Measurements from ENCODE around the gene PDXP. TPM values are rescaled to one million over a fixed set of nuclear protein-coding genes. Genes with fewer than 3 reads are reported as not detected.

PDXP gene
- total RNA-seq, 1 donor = 5.8 TPM

DNA sequence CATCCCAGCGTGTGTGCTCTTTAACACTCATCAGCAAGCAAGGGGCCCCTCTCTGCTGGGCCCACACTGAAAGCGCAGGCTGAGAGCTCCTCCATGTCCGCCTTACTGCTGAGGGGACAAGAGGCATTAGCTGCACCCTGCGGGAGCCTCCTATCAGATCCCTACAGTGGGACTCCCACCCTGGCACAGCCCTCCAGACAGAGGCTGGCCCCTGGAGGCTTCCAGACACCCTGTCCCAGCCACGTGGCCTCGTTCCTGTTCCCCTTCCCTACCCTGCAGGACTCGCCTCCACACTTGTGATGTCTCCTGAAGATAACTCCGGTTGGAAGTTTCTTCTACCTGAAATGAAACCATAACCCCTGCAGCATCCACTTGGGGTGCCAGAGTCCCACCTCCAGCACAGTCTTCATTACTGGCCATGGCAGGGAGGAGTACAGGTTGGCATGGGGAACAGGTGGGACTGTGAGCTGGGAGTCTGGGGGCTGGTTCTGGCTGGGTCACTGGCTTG, 24.1 kb upstream of the PDXP start:
- Histone ChIP-seq H3K4me2 (ENCODE audit: insufficient read depth, low read length) (peak overlapping the region; percentile 61), H3K9me3 (ENCODE audit: low read depth, low read length) (no peaks in the 10 kb centered on the region), H3K79me2 (ENCODE audit: insufficient read depth, low read length) (no peaks in the 10 kb centered on the region), H4K20me1 (ENCODE audit: insufficient read depth, low read length) (no peaks in the 10 kb centered on the region), H3K36me3 (ENCODE audit: insufficient read depth, low read length) (peaks cover 10% of the 10 kb centered on the region), H3K27me3 (ENCODE audit: insufficient read depth, low read length) (no peaks in the 10 kb centered on the region), H3K27ac (ENCODE audit: low read depth, low read length) (peak overlapping the region; percentile 74), H3K4me3 (ENCODE audit: insufficient read depth, low read length) (peak overlapping the region; percentile 54), H3K4me1 (ENCODE audit: insufficient read depth, low read length) (peaks cover 24% of the 10 kb centered on the region), H2AFZ (ENCODE audit: low read length) (peak overlapping the region; percentile 72)
- DNase-seq (ENCODE audit: insufficient read length, low spot score, missing footprints) = peak; percentile 85
- peak; percentile 21 for TF ChIP-seq CTCF (IDR thresholded peaks at IDR 0.05; ENCODE audit: extremely low read depth, low read depth, low read length)

DNA sequence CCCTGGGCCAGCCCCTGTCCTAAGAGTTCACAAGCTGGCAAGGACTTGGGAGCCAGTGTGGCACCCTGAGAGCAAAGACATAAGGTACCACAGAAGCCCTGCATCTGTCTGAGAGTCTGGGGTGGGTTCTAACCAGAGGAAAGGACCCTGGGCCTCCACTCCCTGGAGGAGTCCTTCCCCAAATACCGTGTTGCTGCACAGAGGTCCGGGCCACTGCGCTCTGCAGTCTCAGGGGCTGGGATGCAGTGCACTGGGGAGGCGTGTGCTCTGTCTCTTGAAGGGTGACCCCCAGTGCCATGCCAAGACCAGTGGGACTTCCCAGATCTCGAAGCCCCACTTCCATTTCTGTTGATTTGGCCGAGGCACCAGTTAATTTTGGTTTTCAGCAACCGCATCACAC, 23.4 kb upstream of the PDXP start:
- no peak for TF ChIP-seq CTCF (IDR thresholded peaks at IDR 0.05; ENCODE audit: extremely low read depth, low read depth, low read length)
- Histone ChIP-seq H4K20me1 (ENCODE audit: insufficient read depth, low read length) (no peaks in the 10 kb centered on the region), H3K4me2 (ENCODE audit: insufficient read depth, low read length) (no peak overlapping the region), H3K4me3 (ENCODE audit: insufficient read depth, low read length) (no peak overlapping the region), H3K36me3 (ENCODE audit: insufficient read depth, low read length) (peaks cover 10% of the 10 kb centered on the region), H3K27ac (ENCODE audit: low read depth, low read length) (no peak overlapping the region), H3K79me2 (ENCODE audit: insufficient read depth, low read length) (peaks cover 3% of the 10 kb centered on the region), H3K4me1 (ENCODE audit: insufficient read depth, low read length) (peaks cover 24% of the 10 kb centered on the region), H3K27me3 (ENCODE audit: insufficient read depth, low read length) (no peaks in the 10 kb centered on the region), H2AFZ (ENCODE audit: low read length) (no peak overlapping the region), H3K9me3 (ENCODE audit: low read depth, low read length) (no peaks in the 10 kb centered on the region)
- peak; percentile 81 for DNase-seq (ENCODE audit: insufficient read length, low spot score, missing footprints)

GRCh38 chr22:37636186-37636948, 22.2 kb upstream of the PDXP start:
- Histone ChIP-seq H3K36me3 (ENCODE audit: insufficient read depth, low read length) (peaks cover 8% of the 10 kb centered on the region), H3K79me2 (ENCODE audit: insufficient read depth, low read length) (peaks cover 9% of the 10 kb centered on the region), H3K27me3 (ENCODE audit: insufficient read depth, low read length) (no peaks in the 10 kb centered on the region), H3K4me3 (ENCODE audit: insufficient read depth, low read length) (no peak overlapping the region), H3K4me2 (ENCODE audit: insufficient read depth, low read length) (no peak overlapping the region), H3K4me1 (ENCODE audit: insufficient read depth, low read length) (peaks cover 31% of the 10 kb centered on the region), H3K9me3 (ENCODE audit: low read depth, low read length) (no peaks in the 10 kb centered on the region), H4K20me1 (ENCODE audit: insufficient read depth, low read length) (no peaks in the 10 kb centered on the region), H3K27ac (ENCODE audit: low read depth, low read length) (no peak overlapping the region), H2AFZ (ENCODE audit: low read length) (no peak overlapping the region)
- TF ChIP-seq CTCF (IDR thresholded peaks at IDR 0.05; ENCODE audit: extremely low read depth, low read depth, low read length) = peak; percentile 44
- peak; percentile 83 for DNase-seq (ENCODE audit: insufficient read length, low spot score, missing footprints)

GRCh38 chr22:37636949-37637273, 21.6 kb upstream of the PDXP start:
- peaks cover 9% of the 10 kb centered on the region for H3K36me3 ChIP-seq (ENCODE audit: insufficient read depth, low read length)
- no peak overlapping the region for H3K4me2 ChIP-seq (ENCODE audit: insufficient read depth, low read length)
- peaks cover 9% of the 10 kb centered on the region for H3K79me2 ChIP-seq (ENCODE audit: insufficient read depth, low read length)
- H2AFZ ChIP-seq (ENCODE audit: low read length) = no peak overlapping the region
- DNase-seq (ENCODE audit: insufficient read length, low spot score, missing footprints) = no peak
- no peak overlapping the region for H3K27ac ChIP-seq (ENCODE audit: low read depth, low read length)
- no peak for TF ChIP-seq CTCF (IDR thresholded peaks at IDR 0.05; ENCODE audit: extremely low read depth, low read depth, low read length)
- H3K4me1 ChIP-seq (ENCODE audit: insufficient read depth, low read length) = peaks cover 31% of the 10 kb centered on the region
- H3K9me3 ChIP-seq (ENCODE audit: low read depth, low read length) = no peaks in the 10 kb centered on the region
- H3K4me3 ChIP-seq (ENCODE audit: insufficient read depth, low read length) = no peak overlapping the region
- H3K27me3 ChIP-seq (ENCODE audit: insufficient read depth, low read length) = no peaks in the 10 kb centered on the region
- no peaks in the 10 kb centered on the region for H4K20me1 ChIP-seq (ENCODE audit: insufficient read depth, low read length)
